ENCODE measurements around the gene RUNX3. TPM values are rescaled to one million over a fixed set of nuclear protein-coding genes. Genes with fewer than 3 reads are reported as not detected.

The RUNX3 gene
- total and polyA plus RNA-seq, 2 of the 8 experiments (the other 6 are each of a cell fraction or from before 2014, with no cell fraction given), result 0.62 to 0.82 TPM

GRCh38 chr1:24910210-24910609, 19.9 kb downstream of the RUNX3 start:
- H2BK15ac ChIP-seq (ENCODE audit: low read length), result no peak overlapping the region
- H3K9me3 ChIP-seq (ENCODE audit: insufficient read depth in 2 of 2, low read depth in 1 of 2, low read length in 1 of 2), result no peaks in the 10 kb centered on the region
- H2BK120ac ChIP-seq (replicated peaks; ENCODE audit: low read depth, low read length), result no peak overlapping the region
- no peak overlapping the region for H3K4me3 ChIP-seq (ENCODE audit: extremely low read depth in 1 of 4, insufficient read depth in 2 of 4, low read depth in 3 of 4, low read length in 4 of 4)
- POLR2A ChIA-PET (ENCODE audit: partially characterized antibody), result interaction anchor here (1.5 kb wide), 1 partner anchor 9 kb away, joined by 4 read pairs; no protein-coding TSS in a partner anchor
- H3K4me2 ChIP-seq (ENCODE audit: insufficient read depth in 1 of 2, low read depth in 2 of 2, low read length in 2 of 2), result no peak overlapping the region
- H2AFZ ChIP-seq (ENCODE audit: low read length), result no peak overlapping the region
- H3K79me2 ChIP-seq (ENCODE audit: control insufficient read depth in 1 of 2, insufficient read depth in 2 of 2, low read length in 2 of 2), result no peaks in the 10 kb centered on the region
- no peak overlapping the region for H2BK12ac ChIP-seq (ENCODE audit: low read depth, low read length)
- H2BK20ac ChIP-seq (ENCODE audit: low read length), result no peak overlapping the region
- TF ChIP-seq MAX (IDR thresholded peaks at IDR 0.05), result 0 out of 2 replicates have a peak, but pooled peaks have one; percentile 13
- TF ChIP-seq HDAC2 (IDR thresholded peaks at IDR 0.05; ENCODE audit: borderline replicate concordance in 1 of 2, low read depth in 2 of 2, low read length in 2 of 2), result no peak
- peak; percentile 45; the same call in 1 of the 2 replicates for TF ChIP-seq E2F6 (IDR thresholded peaks at IDR 0.05)
- TF ChIP-seq RXRA (IDR thresholded peaks at IDR 0.05; ENCODE audit: insufficient read depth, low read depth, low read length), result no peak
- CTCF ChIA-PET (ENCODE audit: partially characterized antibody), result interaction anchor here (0.7 to 2.0 kb wide), 14 partner anchors 9 to 174 kb away, joined by 3 to 10 read pairs (median 4); no protein-coding TSS in a partner anchor
- peaks cover 0 to 2% (median 0%) of the 10 kb centered on the region in 4 experiments; a peak in 3 of 7 replicates for H3K4me1 ChIP-seq (replicated peaks in 1 of 4; ENCODE audit: control insufficient read depth in 3 of 4, insufficient read depth in 4 of 4, low read length in 3 of 4)
- H3K14ac ChIP-seq (ENCODE audit: insufficient read length), result no peak overlapping the region
- H3K36me3 ChIP-seq (ENCODE audit: control insufficient read depth in 2 of 4, insufficient read depth in 4 of 4, low read length in 3 of 4), result no peaks in the 10 kb centered on the region
- no peaks in the 10 kb centered on the region for H3K27me3 ChIP-seq (replicated peaks in 1 of 4; ENCODE audit: control insufficient read depth in 3 of 4, extremely low read depth in 1 of 4, insufficient read depth in 3 of 4, low read length in 3 of 4)
- H4K8ac ChIP-seq (ENCODE audit: extremely low read depth, insufficient read depth, low read length), result no peak overlapping the region
- no peaks in the 10 kb centered on the region for H3K23me2 ChIP-seq (ENCODE audit: low read depth, low read length)
- DNase-seq (ENCODE audit: low read depth in 1 of 2, low spot score in 2 of 2) (no peak), FAIRE-seq (no peak)
- no peak overlapping the region for H3K56ac ChIP-seq (replicated peaks; ENCODE audit: insufficient read length, low read depth, low read length)
- H3K9ac ChIP-seq (replicated peaks in 1 of 4; ENCODE audit: extremely low read depth in 1 of 4, low read depth in 3 of 4, low read length in 3 of 4), result no peak overlapping the region
- H4K91ac ChIP-seq (replicated peaks; ENCODE audit: insufficient read length, low read length), result no peak overlapping the region
- no peak overlapping the region for H3K27ac ChIP-seq (ENCODE audit: low read depth, low read length)
- H2AK5ac ChIP-seq (ENCODE audit: low read depth, low read length), result no peak overlapping the region
- no peak overlapping the region for H3K23ac ChIP-seq (ENCODE audit: insufficient read length)
- no peak overlapping the region for H3K18ac ChIP-seq (ENCODE audit: extremely low read depth, low read length)
- no peaks in the 10 kb centered on the region for H3K79me1 ChIP-seq (ENCODE audit: low read depth, low read length)
- H4K20me1 ChIP-seq (replicated peaks in 1 of 2; ENCODE audit: control insufficient read depth in 1 of 2, insufficient read depth in 2 of 2, low read length in 2 of 2), result no peaks in the 10 kb centered on the region
- H3K4ac ChIP-seq (replicated peaks; ENCODE audit: insufficient read length, low read depth, low read length), result no peak overlapping the region
- H2BK5ac ChIP-seq (ENCODE audit: low read depth, low read length), result no peak overlapping the region
- H4K5ac ChIP-seq (ENCODE audit: insufficient read length, low read depth, low read length), result no peak overlapping the region
- WGBS, 2 experiments (ENCODE audit: extremely low coverage in 1 of 2, insufficient coverage in 1 of 2, insufficient read length in 1 of 2, insufficient replicate concordance in 2 of 2, low coverage in 1 of 2, low lambda C conversion rate in 2 of 2, missing lambda C conversion rate in 1 of 2), result 90% methylated on average over 7 of the region's 9 CpGs; no CpG with 5 or more reads in 1 of the 2 experiments

Measured in H1 (cell line).